DMS 273 treated with DMSO at 0.1 percent for 48 hours (cell line): ENCODE measurements around the gene CCDC6.
"Not testable (repeated sequence)": the region's sequence is repeated elsewhere in the genome, so short reads cannot be mapped to it uniquely, and the experiment has no call there.

Experiments used
- DNase-seq: peaks from one replicate; lab custom pipeline; 2025; lab: John Stamatoyannopoulos, UW

Gene CCDC6

DNA sequence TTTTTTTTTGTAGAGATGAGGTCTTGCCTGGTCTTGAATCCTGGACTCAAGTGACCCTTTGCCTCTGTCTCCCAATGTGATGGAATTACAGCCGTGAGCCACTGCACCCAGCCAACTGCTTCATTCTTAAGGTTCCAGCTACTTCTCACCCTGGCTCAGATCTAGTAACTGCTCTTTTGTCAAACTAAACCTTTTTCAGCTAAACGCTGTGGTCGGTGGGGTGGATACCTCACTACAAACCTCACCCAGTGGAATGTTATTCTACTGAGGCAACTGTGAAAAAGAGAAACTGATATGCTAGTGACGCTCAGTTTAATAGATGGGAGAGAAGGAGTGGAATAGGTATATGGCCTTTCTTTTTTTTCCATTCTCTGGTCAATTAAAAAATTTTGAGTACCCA lies 151.4 kb downstream of the CCDC6 start:
- no peak for DNase-seq

DNA sequence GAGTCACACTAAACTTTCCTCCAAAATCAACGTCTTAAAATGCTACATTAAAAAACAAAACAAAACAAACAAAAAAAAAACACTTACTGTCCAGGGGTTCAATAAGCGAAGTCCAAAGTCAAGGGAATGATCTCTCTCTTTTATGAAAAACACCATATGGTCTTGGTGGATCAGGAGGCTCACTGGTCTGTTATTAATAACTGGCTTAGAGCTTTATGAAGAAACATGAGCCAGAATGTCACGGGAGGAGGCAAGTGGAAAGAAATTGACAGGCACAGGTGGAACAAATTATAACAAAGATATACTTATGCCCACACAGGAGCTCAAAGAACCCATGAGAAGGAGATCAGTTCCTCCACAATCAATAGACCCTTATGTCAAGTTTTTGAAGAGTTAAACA lies 153.1 kb downstream of the CCDC6 start, which contains the start of gene MRLN:
Gene MRLN, minus strand, starts transcription at position 189 of the 400 bp plus-strand sequence.
- DNase-seq: peak; percentile 79

DNA sequence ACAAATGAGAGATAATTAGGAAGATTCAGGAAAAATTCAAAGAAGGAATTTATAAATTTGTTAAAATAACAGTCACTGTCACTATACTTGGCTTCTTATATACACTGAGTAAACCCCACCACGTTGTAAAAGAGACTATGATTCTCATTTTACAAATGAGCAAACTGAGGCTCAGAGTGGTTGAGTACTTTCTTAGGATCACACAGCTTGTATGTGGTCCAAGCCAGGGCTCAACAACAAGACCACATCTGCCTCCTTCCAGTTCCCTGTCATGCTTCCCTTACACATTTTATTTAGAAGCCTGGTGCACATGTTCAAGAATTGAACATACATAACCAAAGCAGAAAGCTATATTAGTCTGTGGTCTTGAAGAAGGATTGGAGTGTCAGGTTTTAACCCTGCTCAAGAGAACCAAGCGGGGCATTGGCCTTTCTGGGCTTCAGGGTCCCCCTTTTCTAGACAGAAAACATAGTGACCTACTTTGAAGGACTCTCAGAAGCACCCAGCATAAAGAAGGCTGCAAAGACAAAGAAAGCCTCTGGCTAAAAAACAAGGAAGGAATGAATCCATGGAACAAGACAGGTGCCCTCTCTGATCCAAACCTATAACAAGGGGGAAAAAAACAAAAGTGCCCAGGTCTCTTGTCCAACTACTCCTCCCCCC lies 153.9 kb downstream of the CCDC6 start:
- DNase-seq: no peak

DNA sequence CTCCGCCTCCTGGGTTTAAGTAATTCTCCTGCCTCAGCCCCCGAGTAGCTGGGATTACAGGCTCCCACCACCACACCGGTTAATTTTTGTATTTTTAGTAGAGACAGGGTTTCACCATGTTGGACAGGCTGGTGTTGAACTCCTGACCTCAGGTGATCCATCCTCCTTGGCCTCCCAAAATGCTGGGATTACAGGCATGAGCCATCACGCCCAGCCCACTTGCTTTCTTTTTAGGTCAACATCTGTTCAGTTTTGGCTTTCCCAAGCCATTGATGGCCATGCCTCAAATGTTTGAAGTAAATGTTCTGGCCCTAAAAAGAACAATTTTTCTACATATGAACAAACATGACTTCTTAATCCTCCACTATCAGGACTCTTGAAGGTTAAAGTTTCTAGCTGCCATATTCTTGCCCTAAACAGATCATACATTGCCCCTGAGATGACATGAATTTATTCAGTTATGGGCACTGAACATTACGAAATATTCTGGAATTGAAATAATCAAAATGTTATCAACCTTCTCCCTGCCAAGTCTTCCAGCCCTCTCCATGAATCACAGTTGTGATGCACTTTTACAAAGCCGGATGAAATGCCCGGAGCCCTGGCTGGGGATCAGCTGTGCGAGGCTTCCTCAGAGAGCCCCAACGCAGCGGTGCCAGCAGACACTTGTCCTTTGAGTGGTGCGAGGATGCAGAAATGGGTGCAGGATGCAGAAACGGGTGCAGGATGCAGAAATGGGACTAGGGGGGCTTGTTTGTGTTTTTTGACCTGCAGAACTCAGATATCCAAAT lies 156.0 kb downstream of the CCDC6 start:
- no peak for DNase-seq

DNA sequence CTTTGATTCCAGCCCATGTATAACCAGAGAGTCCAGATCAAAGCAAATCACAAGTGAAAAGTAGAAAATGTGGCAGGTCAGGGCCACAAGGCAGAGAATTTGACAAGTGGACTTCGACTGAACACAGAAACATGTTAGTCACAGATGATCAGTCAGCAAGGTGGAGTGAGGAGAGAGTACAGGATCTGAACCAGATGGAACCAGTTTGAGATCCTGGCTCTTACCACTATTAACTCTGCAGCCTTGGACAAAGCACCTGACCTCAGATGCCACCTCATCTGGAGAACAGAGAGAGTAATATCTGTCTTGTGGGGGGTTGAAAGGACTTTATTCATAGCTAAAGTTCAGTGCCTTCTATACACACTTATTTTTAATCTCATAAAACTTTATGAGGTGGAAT lies 157.5 kb downstream of the CCDC6 start:
- DNase-seq: no peak

DNA sequence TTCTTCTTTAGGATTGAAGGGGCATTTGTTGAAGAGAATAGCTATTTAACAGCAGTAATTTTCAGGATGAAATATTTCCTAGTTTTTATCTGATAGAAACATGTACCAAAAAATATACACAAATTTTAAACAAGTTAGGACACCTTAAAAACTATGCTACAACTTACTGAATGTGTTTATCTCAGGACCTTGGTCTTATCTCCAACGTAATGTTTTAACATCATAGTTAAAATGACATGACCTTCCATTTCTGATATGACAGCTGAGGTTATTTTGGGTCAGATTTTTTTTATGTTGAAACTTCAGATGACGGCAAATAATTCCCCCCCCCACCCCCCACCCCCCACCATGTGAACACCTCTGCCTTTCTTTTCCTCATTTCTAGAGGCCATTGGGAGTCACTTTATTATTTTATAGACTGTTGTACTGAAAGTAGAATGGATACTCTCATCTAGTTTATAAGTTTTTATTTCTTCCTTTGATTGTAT lies 161.1 kb downstream of the CCDC6 start:
- no peak for DNase-seq

DNA sequence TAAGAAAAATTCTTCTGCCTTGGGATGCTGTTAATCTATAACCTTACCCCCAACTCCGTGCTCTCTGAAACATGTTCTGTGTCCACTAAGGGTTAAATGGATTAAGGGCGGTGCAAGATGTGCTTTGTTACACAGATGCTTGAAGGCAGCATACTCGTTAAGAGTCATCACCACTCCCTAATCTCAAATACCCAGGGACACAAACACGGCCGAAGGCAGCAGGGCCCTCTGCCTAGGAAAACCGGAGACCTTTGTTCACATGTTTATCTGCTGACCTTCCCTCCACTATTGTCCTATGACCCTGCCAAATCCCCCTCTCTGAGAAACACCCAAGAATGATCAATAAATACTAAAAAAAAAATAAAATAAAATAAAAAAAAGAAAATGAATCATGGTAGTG lies 161.6 kb downstream of the CCDC6 start:
- not testable (repeated sequence) for DNase-seq

DNA sequence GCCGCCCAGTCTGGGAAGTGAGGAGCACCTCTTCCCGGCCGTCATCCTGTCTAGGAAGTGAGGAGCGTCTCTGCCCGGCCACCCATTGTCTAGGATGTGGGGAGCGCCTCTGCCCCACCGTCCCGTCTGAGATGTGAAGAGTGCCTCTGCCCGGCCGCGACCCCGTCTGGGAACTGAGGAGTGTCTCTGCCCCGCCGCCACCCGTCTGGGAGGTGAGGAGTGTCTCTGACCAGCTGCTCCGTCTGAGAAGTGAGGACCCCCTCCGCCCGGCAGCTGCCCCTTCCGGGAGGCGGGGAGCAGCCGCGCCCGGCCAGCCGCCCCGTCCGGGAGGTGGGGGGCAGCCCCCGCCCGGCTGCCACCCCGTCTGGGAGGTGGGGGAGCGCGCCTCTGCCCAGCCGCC lies 162.2 kb downstream of the CCDC6 start:
- not testable (repeated sequence) for DNase-seq

DNA sequence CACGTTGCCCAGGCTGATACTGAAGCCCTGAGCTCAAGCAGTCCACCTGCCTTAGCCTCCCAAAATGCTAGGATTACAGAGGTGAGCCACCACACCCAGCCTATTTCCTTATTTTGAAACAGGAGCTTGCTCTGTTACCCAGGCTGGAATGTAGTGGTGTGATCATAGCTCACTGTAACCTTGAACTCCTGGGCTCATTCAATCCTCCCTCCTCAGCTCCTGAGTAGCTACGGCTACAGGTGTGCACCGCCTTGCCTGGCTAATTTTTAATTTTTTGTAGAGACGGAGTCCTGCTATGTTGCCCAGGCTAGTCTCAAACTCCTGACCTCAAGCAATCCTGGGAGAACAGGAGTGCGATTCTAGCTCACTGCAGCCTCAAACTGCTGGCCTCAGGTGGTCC lies 164.8 kb downstream of the CCDC6 start:
- no peak for DNase-seq

DNA sequence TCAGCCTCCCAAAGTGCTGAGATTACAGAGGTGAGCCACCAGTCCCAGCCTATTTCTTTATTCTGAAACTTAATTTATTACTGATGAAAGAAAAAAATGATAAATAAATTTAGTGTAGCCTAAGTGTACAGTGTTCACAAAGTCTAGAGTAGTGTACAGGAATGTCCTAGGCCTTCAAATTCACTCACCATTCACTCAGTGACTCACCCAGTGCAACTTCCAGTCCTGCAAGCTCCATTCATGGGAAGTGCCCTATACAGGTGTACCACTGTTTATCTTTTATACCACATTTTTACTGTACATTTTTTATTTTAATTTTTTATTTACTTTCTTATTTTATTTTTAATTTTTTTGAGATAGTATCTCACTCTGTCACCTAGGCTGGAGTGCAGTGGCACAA lies 165.3 kb downstream of the CCDC6 start:
- DNase-seq: no peak
